ENCODE data around the gene KCNQ1. TPM values are rescaled to one million over a fixed set of nuclear protein-coding genes. Genes with fewer than 3 reads are reported as not detected.

KCNQ1 gene
- total and polyA plus RNA-seq, 7 experiments from 2014 or later, result 14.7 to 46.4 (median 36.9) TPM

DNA sequence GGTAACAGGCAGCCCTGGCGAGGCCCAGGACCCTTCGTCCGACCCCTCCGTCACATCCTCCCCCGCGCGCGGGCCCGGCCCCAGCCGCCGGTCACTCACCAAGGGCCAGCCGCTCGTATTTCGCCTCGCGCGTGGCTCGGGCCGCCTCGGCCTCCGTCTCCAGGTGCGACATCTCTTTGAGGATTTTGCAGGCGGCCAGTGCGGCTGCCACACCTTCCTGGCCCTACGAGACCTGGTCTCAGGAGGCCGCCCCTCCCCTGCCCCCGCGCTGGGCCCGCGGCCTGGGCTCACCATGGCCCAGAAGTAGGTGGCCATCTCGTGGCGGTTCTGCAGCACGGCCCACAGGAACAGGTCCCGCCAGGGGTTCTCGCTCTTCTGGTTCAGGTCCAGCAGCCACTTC is 30.2 kb upstream of the KCNQ1 start:
- H3K36me3 Mint-ChIP-seq, result no peaks in the 10 kb centered on the region
- H3K27ac ChIP-seq (ENCODE audit: low read depth, low read length), result no peak overlapping the region
- no peaks in the 10 kb centered on the region for H3K9me3 Mint-ChIP-seq
- CTCF ChIA-PET, result no interaction called here
- POLR2A ChIA-PET, result interaction anchor here (1.1 kb wide), 1 partner anchor 112 kb away, joined by 3 read pairs; no protein-coding TSS in a partner anchor
- H3K27ac Mint-ChIP-seq, result no peak overlapping the region
- no peak overlapping the region for H3K4me3 Mint-ChIP-seq
- no peaks in the 10 kb centered on the region for H3K9me3 ChIP-seq (ENCODE audit: control insufficient read depth in 2 of 3, low read length in 3 of 3)
- no peaks in the 10 kb centered on the region for H3K4me1 ChIP-seq (ENCODE audit: control insufficient read depth in 2 of 2, insufficient read depth in 2 of 2, low read length in 2 of 2)
- no peaks in the 10 kb centered on the region for H3K27me3 Mint-ChIP-seq
- peaks cover 0 to 3% (median 0%) of the 10 kb centered on the region in 7 donors for H3K4me1 Mint-ChIP-seq
- DNase-seq (no peak), ATAC-seq (no peak)
- no peaks in the 10 kb centered on the region for H3K27me3 ChIP-seq (ENCODE audit: control insufficient read depth in 2 of 2, insufficient read depth in 2 of 2, low read length in 2 of 2)
- no peaks in the 10 kb centered on the region for H3K36me3 ChIP-seq (ENCODE audit: control insufficient read depth in 2 of 3, insufficient read depth in 3 of 3, low read length in 3 of 3)
- H3K4me3 ChIP-seq (ENCODE audit: low read length), result no peak overlapping the region
- intact Hi-C loops (cut with micrococcal nuclease), result no loop called here

DNA sequence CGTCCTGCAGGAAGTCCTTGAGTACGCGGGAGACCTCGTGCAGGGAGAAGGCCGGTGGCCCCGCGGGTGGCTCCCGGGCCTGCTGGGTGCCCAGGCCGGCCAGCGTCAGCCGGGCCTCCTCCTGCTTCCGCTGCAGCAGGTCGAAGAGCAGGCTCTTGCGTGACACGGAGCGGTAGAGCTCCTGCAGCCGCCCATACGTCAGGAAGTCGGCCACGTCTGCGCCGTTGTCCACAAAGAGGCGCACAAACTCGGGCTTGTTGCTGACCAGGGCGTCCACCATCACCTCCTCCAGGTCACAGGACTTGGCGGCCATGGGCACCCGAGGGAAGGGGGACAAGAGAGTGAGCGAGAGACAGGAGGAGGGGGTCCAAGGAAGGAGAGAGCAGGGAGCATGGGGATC is 29.6 kb upstream of the KCNQ1 start:
- Histone ChIP-seq H3K27ac (ENCODE audit: low read depth, low read length) (no peak overlapping the region), H3K36me3 (ENCODE audit: control insufficient read depth in 2 of 3, insufficient read depth in 3 of 3, low read length in 3 of 3) (no peaks in the 10 kb centered on the region), H3K9me3 (ENCODE audit: control insufficient read depth in 2 of 3, low read length in 3 of 3) (no peaks in the 10 kb centered on the region), H3K4me3 (ENCODE audit: low read length) (no peak overlapping the region), H3K4me1 (ENCODE audit: control insufficient read depth in 2 of 2, insufficient read depth in 2 of 2, low read length in 2 of 2) (peaks cover 0 to 2% of the 10 kb centered on the region in 2 donors), H3K27me3 (ENCODE audit: control insufficient read depth in 2 of 2, insufficient read depth in 2 of 2, low read length in 2 of 2) (no peaks in the 10 kb centered on the region)
- H3K36me3 Mint-ChIP-seq, result no peaks in the 10 kb centered on the region
- ATAC-seq (no peak), DNase-seq (no peak)
- intact Hi-C loops (cut with micrococcal nuclease), result no loop called here
- no peaks in the 10 kb centered on the region for H3K27me3 Mint-ChIP-seq
- CTCF ChIA-PET, result no interaction called here
- H3K27ac Mint-ChIP-seq, result no peak overlapping the region
- peaks cover 0 to 3% (median 2%) of the 10 kb centered on the region in 7 donors for H3K4me1 Mint-ChIP-seq
- H3K9me3 Mint-ChIP-seq, result no peaks in the 10 kb centered on the region
- POLR2A ChIA-PET, result interaction anchor here (1.1 kb wide), 1 partner anchor 113 kb away, joined by 3 read pairs; no protein-coding TSS in a partner anchor
- H3K4me3 Mint-ChIP-seq, result no peak overlapping the region

DNA sequence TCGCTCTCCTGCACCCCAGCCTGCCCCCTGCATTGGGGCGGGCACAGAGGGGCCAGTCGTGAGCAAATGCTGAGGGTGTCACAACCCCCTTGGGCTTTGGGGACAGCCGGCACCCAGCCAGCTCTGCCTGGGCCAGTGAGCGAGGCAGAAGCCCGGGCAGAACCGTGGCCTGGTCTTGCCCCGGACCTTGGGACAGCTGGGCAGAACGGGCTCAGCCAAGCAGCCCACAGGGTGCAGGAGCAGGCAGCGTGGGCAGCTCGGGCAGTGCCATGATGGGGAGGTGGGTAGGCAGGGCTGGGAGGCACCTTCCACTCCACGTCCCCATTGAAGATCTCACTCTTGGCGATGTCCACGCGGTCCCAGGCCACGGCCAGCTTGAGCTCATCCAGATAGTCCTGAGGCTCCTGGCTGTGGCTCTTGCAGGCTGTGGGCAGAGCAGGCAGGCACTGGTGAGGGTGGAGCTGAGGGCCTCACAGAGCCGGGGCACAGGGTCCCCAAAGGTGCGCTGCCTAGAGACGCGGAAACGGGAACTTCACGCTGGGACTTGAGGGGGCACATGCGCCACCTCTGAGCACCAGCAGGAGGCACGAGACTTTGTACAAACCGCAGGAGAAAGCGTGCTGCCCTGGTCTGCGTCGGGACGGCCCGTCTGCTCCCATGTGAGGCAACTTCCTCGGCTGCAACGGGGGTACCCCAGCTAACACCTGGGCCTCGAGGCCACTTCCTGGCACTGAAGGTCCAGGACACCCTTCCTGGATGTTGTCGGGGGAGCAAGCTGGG is 29.0 kb upstream of the KCNQ1 start:
- Mint-ChIP-seq H3K9me3 (no peaks in the 10 kb centered on the region), H3K27me3 (no peaks in the 10 kb centered on the region), H3K4me3 (no peak overlapping the region), H3K36me3 (no peaks in the 10 kb centered on the region), H3K4me1 (peaks cover 0 to 3% (median 2%) of the 10 kb centered on the region in 7 donors), H3K27ac (no peak overlapping the region)
- CTCF ChIA-PET, result no interaction called here
- H3K4me3 ChIP-seq (ENCODE audit: low read length), result no peak overlapping the region
- H3K36me3 ChIP-seq (ENCODE audit: control insufficient read depth in 2 of 3, insufficient read depth in 3 of 3, low read length in 3 of 3), result no peaks in the 10 kb centered on the region
- POLR2A ChIA-PET, result no interaction called here
- no peak for ATAC-seq
- H3K27me3 ChIP-seq (ENCODE audit: control insufficient read depth in 2 of 2, insufficient read depth in 2 of 2, low read length in 2 of 2), result no peaks in the 10 kb centered on the region
- H3K27ac ChIP-seq (ENCODE audit: low read depth, low read length), result no peak overlapping the region
- intact Hi-C loops (cut with micrococcal nuclease), result no loop called here
- DNase-seq, result no peak
- H3K4me1 ChIP-seq (ENCODE audit: control insufficient read depth in 2 of 2, insufficient read depth in 2 of 2, low read length in 2 of 2), result peaks cover 0 to 9% of the 10 kb centered on the region in 2 donors
- no peaks in the 10 kb centered on the region for H3K9me3 ChIP-seq (ENCODE audit: control insufficient read depth in 2 of 3, low read length in 3 of 3)

DNA sequence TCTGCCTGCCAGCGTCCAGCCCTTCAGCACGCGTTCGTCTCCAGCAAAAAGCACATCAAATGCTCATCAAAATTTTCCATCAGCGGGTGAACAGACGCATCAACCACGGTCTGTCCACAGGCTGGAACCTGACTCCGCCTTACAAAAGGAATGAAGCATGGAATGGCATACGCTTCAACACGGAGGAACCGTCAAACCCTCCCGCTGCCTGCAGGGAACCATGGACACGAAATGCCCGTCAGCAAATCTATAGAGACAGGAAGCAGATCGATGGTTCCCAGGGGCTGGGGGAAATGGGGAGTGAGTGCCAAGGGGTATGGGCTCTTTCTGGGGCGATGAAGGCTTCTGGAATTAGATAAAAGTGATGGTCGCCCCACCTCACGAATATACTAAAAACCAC is 28.0 kb upstream of the KCNQ1 start:
- ChIA-PET CTCF (interaction anchor here (7.2 kb wide), 1 partner anchor 114 kb away, joined by 167 read pairs; the partner anchor contains the start of genes C11orf21 and TSPAN32), POLR2A (interaction anchor here (0.8 kb wide), 1 partner anchor 112 kb away, joined by 4 read pairs; no protein-coding TSS in a partner anchor)
- ATAC-seq (no peak), DNase-seq (no peak)
- intact Hi-C loops (cut with micrococcal nuclease), result no loop called here
- Histone ChIP-seq H3K36me3 (ENCODE audit: control insufficient read depth in 2 of 3, insufficient read depth in 3 of 3, low read length in 3 of 3) (no peaks in the 10 kb centered on the region), H3K4me1 (ENCODE audit: control insufficient read depth in 2 of 2, insufficient read depth in 2 of 2, low read length in 2 of 2) (peaks cover 0 to 10% of the 10 kb centered on the region in 2 donors), H3K9me3 (ENCODE audit: control insufficient read depth in 2 of 3, low read length in 3 of 3) (no peaks in the 10 kb centered on the region), H3K4me3 (ENCODE audit: low read length) (no peak overlapping the region), H3K27me3 (ENCODE audit: control insufficient read depth in 2 of 2, insufficient read depth in 2 of 2, low read length in 2 of 2) (no peaks in the 10 kb centered on the region), H3K27ac (ENCODE audit: low read depth, low read length) (no peak overlapping the region)
- peak overlapping the region in 1 of 9 donors; percentile 59 for H3K27ac Mint-ChIP-seq
- H3K27me3 Mint-ChIP-seq, result no peaks in the 10 kb centered on the region
- no peak overlapping the region for H3K4me3 Mint-ChIP-seq
- no peaks in the 10 kb centered on the region for H3K36me3 Mint-ChIP-seq
- H3K9me3 Mint-ChIP-seq, result no peaks in the 10 kb centered on the region
- H3K4me1 Mint-ChIP-seq, result peaks cover 0 to 3% (median 2%) of the 10 kb centered on the region in 7 donors

DNA sequence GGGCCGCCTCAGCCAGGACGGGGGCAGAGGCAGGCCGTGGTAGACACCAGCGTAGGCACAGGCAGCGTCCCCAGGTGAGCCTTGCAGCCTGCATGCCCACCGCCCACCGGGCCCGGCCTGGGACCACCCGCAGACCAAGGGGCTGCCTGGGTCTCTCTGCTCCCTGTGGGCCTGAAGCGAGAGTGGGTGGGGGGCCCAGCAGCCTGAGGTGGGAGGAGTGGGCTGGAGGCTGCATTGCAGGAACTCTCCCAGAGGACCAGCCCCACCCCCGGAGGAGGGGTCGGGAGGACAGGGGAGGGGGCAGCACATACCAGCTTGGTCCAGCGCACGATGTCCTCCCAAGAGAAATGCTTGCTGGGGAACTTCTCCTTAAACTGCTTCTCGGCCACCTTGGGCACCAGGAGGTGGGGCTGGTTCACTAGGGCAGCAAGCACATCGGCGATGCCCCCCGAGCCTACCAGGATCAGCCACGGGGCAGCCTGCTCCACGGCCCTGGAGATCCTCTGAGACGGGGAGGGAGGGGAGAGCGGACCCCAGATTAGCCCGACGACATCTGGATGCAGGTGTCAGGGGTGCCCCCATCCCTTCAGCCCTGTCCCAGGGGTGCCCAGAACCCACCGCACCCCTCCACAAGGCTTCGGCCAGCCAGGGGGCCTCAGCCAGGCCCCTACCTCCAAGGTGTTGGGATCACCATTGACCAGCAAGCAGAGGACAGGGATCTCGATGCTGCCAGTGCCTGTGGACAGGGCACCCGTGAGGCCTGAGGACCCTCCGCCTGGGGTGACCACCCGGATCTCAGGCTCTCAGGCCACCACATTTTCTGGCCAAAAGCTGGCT is 26.7 kb upstream of the KCNQ1 start:
- Histone ChIP-seq H3K36me3 (ENCODE audit: control insufficient read depth in 2 of 3, insufficient read depth in 3 of 3, low read length in 3 of 3) (no peaks in the 10 kb centered on the region), H3K4me1 (ENCODE audit: control insufficient read depth in 2 of 2, insufficient read depth in 2 of 2, low read length in 2 of 2) (peaks cover 0 to 10% of the 10 kb centered on the region in 2 donors), H3K9me3 (ENCODE audit: control insufficient read depth in 2 of 3, low read length in 3 of 3) (no peaks in the 10 kb centered on the region), H3K27ac (ENCODE audit: low read depth, low read length) (no peak overlapping the region), H3K27me3 (ENCODE audit: control insufficient read depth in 2 of 2, insufficient read depth in 2 of 2, low read length in 2 of 2) (no peaks in the 10 kb centered on the region), H3K4me3 (ENCODE audit: low read length) (no peak overlapping the region)
- H3K4me1 Mint-ChIP-seq, result peaks cover 0 to 3% (median 2%) of the 10 kb centered on the region in 7 donors
- H3K36me3 Mint-ChIP-seq, result no peaks in the 10 kb centered on the region
- DNase-seq (no peak), ATAC-seq (no peak)
- intact Hi-C loops (cut with micrococcal nuclease), result no loop called here
- ChIA-PET CTCF (interaction anchor here (0.7 to 7.2 kb wide), 4 partner anchors 114 to 812 kb away, joined by 3 to 167 read pairs (median 22); partner anchors contain the start of genes C11orf21 and TSPAN32), POLR2A (interaction anchor here (0.8 to 3.4 kb wide), 3 partner anchors 111 to 116 kb away, joined by 3 to 20 read pairs (median 3); partner anchors contain the start of genes C11orf21 and TSPAN32)
- no peaks in the 10 kb centered on the region for H3K9me3 Mint-ChIP-seq
- H3K4me3 Mint-ChIP-seq, result no peak overlapping the region
- H3K27ac Mint-ChIP-seq, result no peak overlapping the region
- no peaks in the 10 kb centered on the region for H3K27me3 Mint-ChIP-seq

DNA sequence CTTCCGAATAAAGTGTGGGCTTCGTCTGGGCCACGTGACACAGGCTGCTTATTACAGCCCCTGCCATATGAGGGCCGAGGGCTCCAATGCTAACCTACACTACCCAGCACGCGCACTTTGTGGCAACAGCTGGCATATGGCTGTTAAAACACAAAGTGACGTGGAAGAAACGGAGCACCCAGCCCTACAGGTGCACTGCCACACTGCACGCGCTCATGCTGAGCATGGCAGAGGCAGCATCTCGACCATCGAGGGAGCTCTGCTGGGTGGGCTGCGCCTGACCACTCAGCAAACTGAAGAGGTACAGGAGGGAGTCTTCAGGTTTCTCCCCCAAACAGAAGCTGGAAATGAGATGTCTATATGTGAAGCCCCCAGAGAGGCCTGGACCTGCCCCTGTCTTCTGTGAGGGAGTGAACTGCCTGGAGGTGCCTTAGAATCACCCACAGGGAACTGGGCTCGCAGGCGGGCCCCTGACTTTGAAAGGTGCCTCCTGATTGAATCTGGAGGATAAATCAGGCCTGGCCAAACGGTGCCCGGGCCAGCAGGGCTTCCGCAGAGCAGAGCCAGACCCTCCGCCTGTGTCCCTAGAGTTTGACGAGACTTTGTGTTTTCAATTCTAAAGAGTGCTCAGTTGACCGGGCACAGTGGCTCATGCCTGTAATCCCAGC is 26.0 kb upstream of the KCNQ1 start:
- ChIA-PET CTCF (interaction anchor here (0.9 to 7.2 kb wide), 8 partner anchors 19 to 255 kb away, joined by 4 to 167 read pairs (median 14); partner anchors contain the start of genes C11orf21, TSPAN32 and TSSC4), POLR2A (interaction anchor here (1.1 to 3.4 kb wide), 2 partner anchors 112 to 116 kb away, joined by 3 to 20 read pairs; partner anchors contain the start of genes C11orf21 and TSPAN32)
- H3K27ac ChIP-seq (ENCODE audit: low read depth, low read length), result no peak overlapping the region
- H3K9me3 Mint-ChIP-seq, result no peaks in the 10 kb centered on the region
- no peaks in the 10 kb centered on the region for H3K27me3 Mint-ChIP-seq
- peak overlapping the region in 1 of 10 donors; percentile 14 for H3K4me3 Mint-ChIP-seq
- no peaks in the 10 kb centered on the region for H3K36me3 Mint-ChIP-seq
- no peaks in the 10 kb centered on the region for H3K36me3 ChIP-seq (ENCODE audit: control insufficient read depth in 2 of 3, insufficient read depth in 3 of 3, low read length in 3 of 3)
- ATAC-seq (no peak), DNase-seq (no peak)
- peaks cover 0 to 10% of the 10 kb centered on the region in 2 donors for H3K4me1 ChIP-seq (ENCODE audit: control insufficient read depth in 2 of 2, insufficient read depth in 2 of 2, low read length in 2 of 2)
- intact Hi-C loops (cut with micrococcal nuclease), result no loop called here
- H3K27ac Mint-ChIP-seq, result peak overlapping the region in 1 of 9 donors; percentile 9
- peaks cover 0 to 3% (median 2%) of the 10 kb centered on the region in 7 donors for H3K4me1 Mint-ChIP-seq
- no peak overlapping the region for H3K4me3 ChIP-seq (ENCODE audit: low read length)
- H3K27me3 ChIP-seq (ENCODE audit: control insufficient read depth in 2 of 2, insufficient read depth in 2 of 2, low read length in 2 of 2), result no peaks in the 10 kb centered on the region
- H3K9me3 ChIP-seq (ENCODE audit: control insufficient read depth in 2 of 3, low read length in 3 of 3), result no peaks in the 10 kb centered on the region

All from naive thymus-derived CD4-positive, alpha-beta T cell (primary cell).